OCI-LY1 (cell line): ENCODE results near the gene RUNX1.

Experiments used
- H2AFZ ChIP-seq: fragments of 200-600 bp; sonication (generic), shearing (Covaris generic); 2 replicates; pipeline ENCODE4 v1.6.0; 2014; ENCODE audit warnings: antibody characterized with exemption, mild to moderate bottlenecking, low read length
- H3F3A ChIP-seq: fragments of 200-600 bp; sonication (generic), shearing (Covaris generic); 2 replicates; pipeline ENCODE4 v1.6.0; 2014; ENCODE audit warnings: mild to moderate bottlenecking, antibody characterized with exemption, low read length, moderate library complexity; ENCODE audit not compliant: insufficient read depth
- H3K27ac ChIP-seq: fragments of 200-600 bp; sonication (generic); 2 replicates; pipeline ENCODE4 v1.5.1; 2014; ENCODE audit warnings: low read length, mixed run types, mild to moderate bottlenecking, low read depth; ENCODE audit not compliant: poor library complexity, severe bottlenecking
- H3K27me3 ChIP-seq: fragments of 200-600 bp; sonication (generic); 2 replicates; pipeline ENCODE4 v1.6.0; 2014; ENCODE audit warnings: antibody characterized with exemption, mild to moderate bottlenecking, low read length, moderate library complexity; ENCODE audit not compliant: insufficient read depth
- H3K36me3 ChIP-seq: fragments of 200-600 bp; sonication (generic); 2 replicates; pipeline ENCODE4 v1.6.1; 2014; ENCODE audit warnings: mild to moderate bottlenecking, antibody characterized with exemption, low read length, moderate library complexity, mixed read lengths; ENCODE audit not compliant: insufficient read depth
- H3K4me1 ChIP-seq: fragments of 200-600 bp; sonication (generic); 2 replicates; pipeline ENCODE4 v1.5.1; 2014; ENCODE audit warnings: mild to moderate bottlenecking, low read length, moderate library complexity; ENCODE audit not compliant: insufficient read depth, severe bottlenecking
- H3K4me2 ChIP-seq: fragments of 200-600 bp; sonication (generic), shearing (Covaris generic); 2 replicates; pipeline ENCODE4 v1.6.1; 2014; ENCODE audit warnings: low read length
- H3K4me3 ChIP-seq: fragments of 200-600 bp; sonication (generic); 2 replicates; pipeline ENCODE4 v1.5.1; 2014; ENCODE audit warnings: low read length, low read depth, mild to moderate bottlenecking, mixed read lengths; ENCODE audit not compliant: poor library complexity, severe bottlenecking
- H3K79me2 ChIP-seq: fragments of 200-600 bp; shearing (Covaris generic); 2 replicates; pipeline ENCODE4 v1.6.1; 2016; ENCODE audit warnings: mixed run types, low read length, mixed read lengths; ENCODE audit not compliant: insufficient read depth
- H3K9ac ChIP-seq: fragments of 200-600 bp; sonication (generic), shearing (Covaris generic); 2 replicates; pipeline ENCODE4 v1.6.1; 2014; ENCODE audit warnings: mild to moderate bottlenecking, low read length, mixed read lengths
- H3K9me2 ChIP-seq: fragments of 200-600 bp; sonication (generic), shearing (Covaris generic); 2 replicates; pipeline ENCODE4 v1.6.1; 2014; ENCODE audit warnings: low read depth, mild to moderate bottlenecking, low read length, mixed read lengths
- H3K9me3 ChIP-seq: fragments of 200-600 bp; shearing (Covaris generic); 2 replicates; pipeline ENCODE4 v1.6.1; 2014; ENCODE audit warnings: low read length, mixed read lengths
- H4K20me1 ChIP-seq: fragments of 200-600 bp; sonication (generic), shearing (Covaris generic); 2 replicates; pipeline ENCODE4 v1.6.0; 2016; ENCODE audit warnings: mild to moderate bottlenecking, low read length; ENCODE audit not compliant: insufficient read depth
- CTCF ChIP-seq: fragments of 200-600 bp; sonication (generic), shearing (Covaris generic); IDR thresholded peaks from 2 replicates; pipeline ENCODE4 v1.5.1; 2017; ENCODE audit warnings: mild to moderate bottlenecking, antibody characterized with exemption, low read length, moderate library complexity, mixed read lengths
- EZH2 ChIP-seq: fragments of 200-600 bp; sonication (generic), shearing (Covaris generic); IDR thresholded peaks from 2 replicates; pipeline ENCODE4 v1.8.0; 2017; ENCODE audit warnings: borderline replicate concordance, mixed run types, mild to moderate bottlenecking, antibody characterized with exemption, low read length, moderate library complexity, mixed read lengths

The RUNX1 gene

GRCh38 chr21:35095859-35096291, 46.8 kb upstream of the RUNX1 start:
- H3F3A ChIP-seq, result no peaks in the 10 kb centered on the region
- H3K9me2 ChIP-seq, result no peaks in the 10 kb centered on the region
- TF ChIP-seq EZH2, result no peak
- no peak for TF ChIP-seq CTCF
- no peaks in the 10 kb centered on the region for H3K9me3 ChIP-seq
- H2AFZ ChIP-seq, result no peak overlapping the region
- H3K79me2 ChIP-seq, result no peaks in the 10 kb centered on the region
- H3K27ac ChIP-seq, result no peak overlapping the region
- H3K27me3 ChIP-seq, result no peaks in the 10 kb centered on the region
- no peaks in the 10 kb centered on the region for H4K20me1 ChIP-seq
- H3K36me3 ChIP-seq, result no peaks in the 10 kb centered on the region
- no peak overlapping the region for H3K9ac ChIP-seq
- H3K4me2 ChIP-seq, result no peak overlapping the region
- H3K4me3 ChIP-seq, result no peak overlapping the region
- H3K4me1 ChIP-seq, result no peaks in the 10 kb centered on the region

GRCh38 chr21:35093514-35093913, 44.4 kb upstream of the RUNX1 start:
- no peaks in the 10 kb centered on the region for H3K9me3 ChIP-seq
- no peak overlapping the region for H3K9ac ChIP-seq
- no peaks in the 10 kb centered on the region for H3K27me3 ChIP-seq
- H3K79me2 ChIP-seq, result no peaks in the 10 kb centered on the region
- H3K4me3 ChIP-seq, result no peak overlapping the region
- no peaks in the 10 kb centered on the region for H4K20me1 ChIP-seq
- TF ChIP-seq CTCF (no peak), EZH2 (no peak)
- H3F3A ChIP-seq, result no peaks in the 10 kb centered on the region
- H2AFZ ChIP-seq, result no peak overlapping the region
- H3K9me2 ChIP-seq, result no peaks in the 10 kb centered on the region
- H3K27ac ChIP-seq, result no peak overlapping the region
- H3K36me3 ChIP-seq, result no peaks in the 10 kb centered on the region
- H3K4me2 ChIP-seq, result no peak overlapping the region
- H3K4me1 ChIP-seq, result no peaks in the 10 kb centered on the region

GRCh38 chr21:35091496-35091895, 42.4 kb upstream of the RUNX1 start:
- no peak overlapping the region for H2AFZ ChIP-seq
- H3K27me3 ChIP-seq, result no peaks in the 10 kb centered on the region
- H3K9ac ChIP-seq, result no peak overlapping the region
- no peaks in the 10 kb centered on the region for H3F3A ChIP-seq
- no peaks in the 10 kb centered on the region for H3K9me3 ChIP-seq
- no peak overlapping the region for H3K4me3 ChIP-seq
- H3K4me1 ChIP-seq, result no peaks in the 10 kb centered on the region
- H3K27ac ChIP-seq, result no peak overlapping the region
- H3K9me2 ChIP-seq, result no peaks in the 10 kb centered on the region
- no peaks in the 10 kb centered on the region for H3K36me3 ChIP-seq
- TF ChIP-seq CTCF, result no peak
- TF ChIP-seq EZH2, result no peak
- H3K4me2 ChIP-seq, result no peak overlapping the region
- H3K79me2 ChIP-seq, result no peaks in the 10 kb centered on the region
- H4K20me1 ChIP-seq, result no peaks in the 10 kb centered on the region
